NB4 (cell line): ENCODE results near the gene TEC.

Experiments used
- CTCF ChIP-seq: IDR thresholded peaks from one replicate; pipeline ENCODE4 v1.5.1; 2012; ENCODE audit warnings: low read depth, low read length
- POLR2A ChIP-seq: IDR thresholded peaks from 2 replicates; pipeline ENCODE4 v1.6.1; 2011; ENCODE audit warnings: mild to moderate bottlenecking; ENCODE audit not compliant: insufficient read length; ENCODE audit errors: extremely low read depth

GRCh38 chr4:48271626-48272025 lies 2.0 kb upstream of the TEC start:
- TF ChIP-seq CTCF (no peak), POLR2A (no peak)
